Measurements from ENCODE around the gene DAB1.
A peak's percentile ranks its signal among the peaks of the same experiment; 100 is the strongest.

Gene DAB1

DNA sequence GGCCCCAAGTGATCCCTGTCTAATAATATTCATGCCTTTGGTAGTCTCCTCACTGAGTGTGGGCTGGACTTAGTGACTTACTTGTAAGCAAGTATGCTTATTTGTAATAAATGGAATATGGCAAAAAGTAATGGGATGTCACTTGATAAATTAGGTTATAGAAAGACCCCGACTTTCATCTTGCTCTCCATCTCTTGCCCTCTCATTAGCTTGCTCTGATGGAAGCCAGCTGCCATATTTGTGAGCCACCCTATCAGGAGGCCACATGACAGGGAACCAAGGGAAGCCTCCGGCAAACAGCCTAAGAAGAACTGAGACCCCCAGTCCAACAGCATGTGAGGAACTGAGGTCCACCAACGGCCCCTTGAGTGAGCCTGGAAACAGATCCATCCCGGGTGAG, 107.0 kb downstream of the DAB1 start:
- DNase-seq (ENCODE audit: low read depth) = no peak

DNA sequence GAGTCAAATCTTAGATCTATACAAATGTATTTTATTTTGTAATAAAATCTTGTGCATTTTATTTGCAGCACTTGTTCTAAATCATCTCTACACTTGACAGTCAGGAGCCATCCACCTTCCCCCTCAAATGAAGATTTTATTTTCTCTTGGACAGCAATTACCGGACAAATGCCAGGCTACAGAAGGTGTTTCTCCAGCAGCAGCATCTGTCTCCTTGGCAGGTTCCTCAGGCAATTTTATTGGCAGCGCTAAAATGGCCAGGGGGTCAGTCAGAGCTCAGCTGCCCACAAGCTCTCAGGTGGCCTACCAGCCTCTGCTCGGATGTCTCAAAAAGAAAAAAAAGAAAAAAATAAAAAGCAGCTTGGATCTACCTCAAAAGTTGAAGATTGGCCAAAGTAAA, 107.6 kb downstream of the DAB1 start:
- no peak for DNase-seq (ENCODE audit: low read depth)

DNA sequence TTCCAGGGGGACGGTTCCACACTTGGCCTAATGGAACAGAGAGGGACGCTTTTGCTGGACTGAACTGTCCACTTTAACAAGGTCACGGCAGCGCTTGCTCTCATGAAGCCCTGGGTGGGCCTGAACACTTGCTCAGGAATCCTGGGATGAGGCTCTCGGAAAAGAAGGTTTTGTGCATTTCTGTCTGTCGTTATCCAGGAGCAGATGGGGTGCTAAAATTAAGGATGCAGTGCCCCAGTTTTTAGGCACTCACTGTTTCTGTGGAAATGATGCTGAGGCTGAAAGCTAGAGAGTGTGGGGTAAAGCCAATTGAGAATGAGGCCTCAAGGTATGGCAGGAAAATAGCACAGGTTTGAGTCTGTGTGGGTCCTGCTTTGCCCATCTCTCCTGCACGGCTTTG, 111.0 kb downstream of the DAB1 start:
- DNase-seq (ENCODE audit: low read depth) = no peak

DNA sequence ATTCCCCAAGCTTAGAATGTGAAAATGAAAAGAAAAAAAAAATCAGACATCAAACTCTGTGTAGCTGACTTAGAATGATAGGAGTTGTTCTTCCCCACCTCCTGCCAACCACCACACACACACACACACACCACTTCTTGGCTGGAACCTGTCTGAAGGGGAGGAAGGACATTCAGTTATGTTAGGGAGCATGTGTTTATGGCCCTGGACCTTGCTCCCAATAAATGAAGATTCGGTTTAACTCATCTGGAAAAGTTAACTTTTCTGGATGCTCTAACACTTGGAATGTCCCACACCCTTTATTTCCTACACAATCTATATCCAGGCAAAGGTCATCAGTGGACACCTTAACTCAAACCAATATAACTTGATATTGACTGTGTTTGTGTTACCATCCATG, 112.4 kb downstream of the DAB1 start:
- no peak for DNase-seq (ENCODE audit: low read depth)

DNA sequence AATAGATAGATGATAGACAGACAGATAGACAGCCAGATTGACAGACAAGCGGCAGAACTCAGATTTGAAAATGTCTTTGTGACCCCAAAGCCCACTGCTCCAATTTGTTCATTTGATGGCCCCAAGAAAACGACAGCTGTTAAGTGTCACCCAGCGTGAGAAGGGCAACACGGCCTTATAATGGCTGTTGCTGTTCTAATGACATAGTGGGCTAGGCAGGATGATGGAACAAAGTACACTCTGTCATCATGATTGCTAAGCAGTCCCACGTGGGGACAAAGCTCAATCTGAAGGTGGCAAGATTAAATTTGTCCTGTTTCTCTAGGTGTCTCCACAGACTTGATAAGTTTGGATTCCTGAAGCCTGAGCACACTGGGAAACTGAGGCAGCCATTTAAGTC, 112.9 kb downstream of the DAB1 start:
- no peak for DNase-seq (ENCODE audit: low read depth)

DNA sequence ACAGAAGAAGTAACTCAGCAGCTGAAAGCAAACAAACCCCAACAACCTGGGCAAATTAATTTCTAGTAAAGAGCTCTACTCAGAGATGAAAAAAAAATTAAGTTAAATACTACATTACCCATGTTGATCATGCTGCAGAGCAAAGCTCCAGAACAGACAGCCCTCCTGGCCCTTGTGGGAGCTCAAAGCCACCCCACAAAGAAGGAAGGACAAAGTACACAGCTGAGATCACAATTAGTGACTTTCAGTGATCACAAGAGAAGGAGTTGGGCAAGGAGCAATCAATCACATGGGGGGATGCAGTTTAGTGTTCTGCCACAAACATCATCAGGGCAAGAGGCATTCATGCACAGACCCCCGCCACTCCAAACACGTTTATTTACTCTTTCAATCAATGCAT, 114.2 kb downstream of the DAB1 start:
- DNase-seq (ENCODE audit: low read depth) = no peak

DNA sequence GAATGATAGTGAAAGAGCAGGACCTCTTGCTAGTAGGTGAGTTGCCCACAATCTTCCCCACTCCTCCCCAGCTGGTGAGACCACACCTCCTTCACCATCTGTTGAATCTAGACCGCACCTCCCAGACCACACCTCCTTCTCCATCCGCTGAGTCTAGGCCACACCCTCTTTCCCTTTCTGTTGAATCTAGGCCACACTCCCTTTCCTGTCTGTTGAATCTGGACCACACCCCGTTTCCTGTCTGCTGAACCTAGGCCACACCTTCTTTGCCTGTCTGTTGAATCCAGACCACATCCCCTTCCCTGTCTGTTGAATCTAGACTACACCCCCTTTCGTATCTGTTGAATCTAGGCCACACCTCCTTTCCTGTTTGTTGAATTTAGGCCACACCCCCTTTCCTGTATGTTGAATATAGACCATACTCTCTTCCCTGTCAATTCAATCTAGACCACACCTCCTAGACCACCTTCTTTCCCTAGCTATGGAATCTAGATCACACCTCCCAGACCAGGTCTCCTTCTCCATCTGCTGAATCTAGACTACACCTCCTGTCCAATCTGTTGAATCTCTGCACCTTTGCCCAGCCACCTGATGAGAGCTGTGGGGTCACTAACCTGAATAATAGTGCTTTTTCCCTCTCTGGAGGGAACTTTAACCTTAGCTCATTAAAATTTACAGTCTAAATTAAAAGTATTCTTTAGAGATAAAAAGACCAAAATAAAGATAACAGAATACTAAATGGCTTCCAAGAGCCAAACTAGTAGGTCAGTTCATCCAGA, 116.3 kb downstream of the DAB1 start:
- DNase-seq (ENCODE audit: low read depth) = peak; percentile 100

DNA sequence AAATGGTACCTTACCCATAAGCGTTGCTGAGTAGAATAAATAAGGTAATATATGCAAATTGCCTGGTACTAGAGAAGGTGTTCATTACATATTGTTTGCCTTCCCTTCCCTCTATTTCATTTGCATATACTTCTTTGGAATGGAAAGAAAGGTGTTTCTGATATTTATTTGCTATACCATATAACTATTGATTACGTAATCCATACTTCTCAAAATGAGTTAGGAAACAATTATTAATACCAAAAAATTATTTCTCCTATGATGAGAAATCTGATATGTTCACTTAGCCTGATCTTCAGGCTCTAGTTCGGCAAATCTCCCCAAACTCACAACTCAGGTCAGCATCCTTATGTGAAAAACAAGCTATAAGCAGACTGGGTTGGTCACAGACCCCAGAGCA, 119.3 kb downstream of the DAB1 start:
- DNase-seq (ENCODE audit: low read depth) = no peak

DNA sequence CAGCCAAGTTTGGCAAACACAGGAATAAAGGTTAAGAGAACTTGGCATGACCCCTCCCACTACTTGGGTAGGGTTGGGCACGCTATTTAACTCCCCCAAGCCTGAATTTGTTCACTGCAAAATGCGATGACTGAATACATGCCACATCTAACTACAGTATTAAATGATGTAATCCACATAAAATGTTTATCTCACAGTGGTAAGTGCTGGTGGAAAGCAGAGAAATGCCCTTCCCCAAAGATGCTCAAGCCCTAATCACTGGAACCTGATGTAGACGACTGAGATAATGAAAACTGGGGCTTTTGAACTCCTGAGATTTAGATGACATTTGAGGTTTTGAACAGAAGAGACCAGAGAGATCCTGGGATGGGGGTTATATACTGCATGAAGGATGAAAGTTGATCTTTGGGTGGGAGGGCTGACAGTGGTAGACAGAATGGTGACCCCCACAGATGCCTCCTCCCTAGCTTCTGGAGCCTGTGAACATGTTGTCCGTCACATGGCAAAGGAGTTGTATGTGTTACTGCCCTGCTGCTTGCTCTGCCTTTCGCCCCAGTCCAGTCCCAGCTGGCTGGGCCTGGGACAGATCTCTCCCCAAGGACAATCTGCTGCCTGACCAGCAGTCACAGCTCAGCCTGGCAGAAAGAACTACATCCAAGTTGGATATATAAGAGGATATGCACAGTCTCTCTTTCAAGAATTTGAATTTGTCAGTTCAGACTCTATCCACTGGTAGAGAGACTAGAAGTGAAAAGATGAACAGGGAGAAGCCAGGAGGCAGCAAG, 120.9 kb downstream of the DAB1 start:
- DNase-seq (ENCODE audit: low read depth) = no peak

DNA sequence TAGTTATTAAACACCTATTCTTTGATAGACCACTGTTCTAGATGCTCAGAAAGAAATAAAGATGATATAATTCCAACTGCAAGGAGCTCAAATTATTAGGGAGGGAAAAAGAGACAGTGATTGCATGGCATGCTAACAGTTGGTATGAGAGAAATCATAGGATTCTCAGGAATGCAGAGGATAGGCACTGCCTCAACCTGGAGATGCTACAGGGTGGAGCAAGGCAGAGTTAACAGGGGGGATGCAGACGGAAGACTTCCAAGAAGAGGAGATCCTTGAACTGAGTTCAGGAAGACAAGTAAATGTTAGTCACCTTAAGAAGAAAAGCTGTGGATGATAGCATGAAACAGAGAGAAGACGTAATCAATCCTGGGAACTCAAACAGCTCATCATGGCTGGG, 123.7 kb downstream of the DAB1 start:
- no peak for DNase-seq (ENCODE audit: low read depth)

DNA sequence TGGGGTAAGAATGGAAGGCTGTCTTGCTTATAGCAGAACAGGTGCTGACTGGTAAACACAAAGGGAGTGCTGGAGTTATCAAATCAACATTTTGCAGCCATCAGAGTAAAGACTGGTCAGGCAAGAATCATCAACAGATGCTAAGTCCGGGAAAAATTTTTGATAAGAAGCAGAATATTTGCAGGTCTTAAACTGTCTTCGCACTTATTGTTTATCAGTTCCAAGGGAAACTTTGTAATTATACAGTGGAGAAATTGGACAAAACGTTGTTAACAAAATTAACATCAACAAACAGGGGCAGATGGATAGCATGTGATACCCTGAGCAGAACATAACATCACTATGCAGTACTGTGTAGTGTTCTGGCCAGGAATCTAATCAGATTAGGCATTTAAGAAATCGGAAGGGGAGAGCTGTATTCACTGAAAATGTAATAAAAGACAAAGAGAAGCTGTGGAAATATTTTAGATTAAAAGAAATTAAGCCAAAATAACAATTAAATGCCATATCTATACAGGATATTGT, 127.1 kb downstream of the DAB1 start:
- DNase-seq (ENCODE audit: low read depth) = no peak

DNA sequence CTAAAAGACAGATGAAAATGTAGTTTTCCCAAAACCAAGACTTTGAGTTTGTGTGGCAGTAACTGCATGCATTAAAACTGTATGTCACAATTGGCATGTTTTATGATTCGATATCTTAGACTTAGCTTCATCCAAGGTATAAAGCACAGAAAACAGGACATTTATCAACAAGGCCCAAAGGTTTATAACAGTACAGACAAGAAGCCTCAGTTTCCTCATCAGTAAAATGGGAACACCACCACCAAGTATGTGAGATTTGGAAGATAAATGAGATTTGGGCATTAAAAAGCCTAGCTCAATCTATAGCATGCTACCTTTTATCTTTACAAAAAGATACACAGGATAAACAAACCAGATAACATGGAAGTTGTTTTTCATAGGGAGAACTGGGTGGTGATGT, 128.5 kb downstream of the DAB1 start:
- DNase-seq (ENCODE audit: low read depth) = no peak

DNA sequence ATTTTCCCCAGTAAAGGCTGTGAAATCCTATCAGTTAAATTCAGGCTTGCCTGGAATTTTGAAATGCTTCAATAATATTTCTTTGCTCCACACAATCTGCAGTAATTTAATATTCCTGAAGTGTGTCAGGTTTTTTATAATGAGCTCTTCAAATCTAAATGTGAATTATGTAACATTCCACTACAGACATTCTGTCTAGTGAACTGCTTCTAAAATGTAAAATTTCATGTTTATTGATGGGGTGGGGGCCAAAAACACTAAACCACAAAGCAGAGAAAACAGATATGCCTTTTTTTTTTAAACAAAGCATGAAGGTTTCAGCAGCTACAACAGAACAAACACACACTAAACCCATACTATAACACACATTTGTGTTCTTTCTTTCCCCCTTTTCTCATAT, 129.7 kb downstream of the DAB1 start:
- DNase-seq (ENCODE audit: low read depth) = no peak

DNA sequence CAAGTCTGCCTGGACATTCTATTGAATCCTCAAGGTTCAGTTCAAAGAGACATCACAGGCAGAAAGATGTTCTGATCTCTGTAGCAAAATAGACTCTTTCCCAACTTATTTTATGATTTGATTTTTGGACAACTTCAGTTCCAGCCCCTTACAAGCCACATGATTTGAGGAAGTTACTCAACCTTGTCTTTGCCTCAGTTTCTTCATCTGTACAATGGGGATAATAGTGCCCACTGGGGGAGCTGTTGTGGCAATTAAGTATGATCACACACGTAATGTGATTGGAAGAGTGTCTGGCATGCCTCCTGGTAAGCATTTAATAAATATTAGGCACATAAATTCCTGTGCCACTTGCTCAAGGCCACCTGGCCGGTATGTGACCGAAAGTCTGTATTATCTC, 130.6 kb downstream of the DAB1 start:
- no peak for DNase-seq (ENCODE audit: low read depth)

DNA sequence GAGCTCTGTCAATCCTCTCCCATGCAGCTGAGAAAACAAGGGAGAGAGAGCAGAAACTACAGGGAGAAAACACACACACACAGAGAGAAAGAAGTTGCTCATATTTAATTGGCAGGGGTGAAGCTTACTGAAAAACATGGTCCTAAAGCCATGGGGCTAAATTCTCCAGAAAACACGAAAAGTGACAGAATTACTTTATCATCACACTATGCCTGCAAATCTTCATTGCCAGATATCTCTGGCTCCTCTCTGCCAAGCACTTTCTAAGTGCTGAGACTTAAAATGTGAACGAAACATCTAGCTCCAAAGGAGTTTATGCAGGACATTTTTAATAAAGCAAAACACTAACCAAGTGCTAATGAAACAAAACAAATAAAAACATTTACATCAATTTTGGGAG, 134.1 kb downstream of the DAB1 start:
- DNase-seq (ENCODE audit: low read depth) = no peak

DNA sequence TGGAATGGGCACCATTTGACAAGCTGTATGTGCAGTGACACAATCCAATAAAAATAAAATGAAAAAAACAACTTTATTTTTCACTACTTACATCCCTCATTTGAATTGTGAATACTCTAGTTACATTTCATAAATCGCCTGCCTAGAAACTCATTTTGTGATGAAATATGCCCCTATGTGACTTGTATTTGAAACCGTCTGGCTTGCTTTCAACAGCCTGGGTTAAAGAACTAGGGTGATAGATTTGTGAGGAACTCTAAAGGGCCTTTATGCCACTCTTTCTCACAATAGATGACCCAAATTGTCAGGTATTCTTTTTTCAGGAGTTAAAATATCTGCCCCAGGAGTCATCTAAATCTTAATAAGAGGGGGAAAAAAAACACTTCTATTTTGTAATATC, 137.9 kb downstream of the DAB1 start:
- no peak for DNase-seq (ENCODE audit: low read depth)

DNA sequence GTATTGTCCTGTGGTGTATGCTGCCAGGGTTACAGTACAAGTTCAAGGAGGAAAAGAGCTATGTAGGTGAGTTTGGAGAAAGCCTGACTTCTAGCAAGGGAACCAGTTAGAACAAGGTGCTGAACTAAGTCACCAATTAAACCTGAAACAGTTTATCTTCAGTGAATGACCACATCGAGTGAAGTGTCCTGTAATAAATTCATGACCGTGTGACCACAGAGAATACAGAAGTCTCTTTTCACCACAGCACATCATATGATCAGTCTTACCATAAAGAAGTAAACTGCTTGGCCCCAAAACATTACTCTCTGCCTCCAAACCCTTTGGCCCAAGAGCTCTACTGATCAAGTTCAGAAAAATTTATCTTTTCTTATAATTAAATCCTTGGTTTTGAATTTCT, 141.4 kb downstream of the DAB1 start:
- DNase-seq (ENCODE audit: low read depth) = no peak

DNA sequence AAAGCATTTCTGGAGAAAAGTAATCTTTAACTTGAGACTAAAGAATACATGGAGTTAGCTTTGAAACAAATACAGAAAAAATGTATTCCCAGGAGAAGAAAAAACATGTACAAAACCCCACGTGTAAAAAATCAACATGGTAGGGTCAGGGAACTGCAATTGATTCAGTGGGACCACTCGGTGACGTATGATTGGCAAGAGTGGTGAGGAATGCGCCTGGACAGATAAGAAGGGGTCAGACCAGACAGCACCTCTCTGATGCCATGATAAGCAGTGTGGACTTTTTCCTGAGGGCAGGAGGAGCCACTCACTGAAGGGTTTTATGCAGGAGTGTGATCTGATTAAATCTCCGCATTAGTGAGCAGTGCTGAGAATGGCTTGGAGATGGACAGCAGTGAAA, 142.5 kb downstream of the DAB1 start:
- DNase-seq (ENCODE audit: low read depth) = no peak

DNA sequence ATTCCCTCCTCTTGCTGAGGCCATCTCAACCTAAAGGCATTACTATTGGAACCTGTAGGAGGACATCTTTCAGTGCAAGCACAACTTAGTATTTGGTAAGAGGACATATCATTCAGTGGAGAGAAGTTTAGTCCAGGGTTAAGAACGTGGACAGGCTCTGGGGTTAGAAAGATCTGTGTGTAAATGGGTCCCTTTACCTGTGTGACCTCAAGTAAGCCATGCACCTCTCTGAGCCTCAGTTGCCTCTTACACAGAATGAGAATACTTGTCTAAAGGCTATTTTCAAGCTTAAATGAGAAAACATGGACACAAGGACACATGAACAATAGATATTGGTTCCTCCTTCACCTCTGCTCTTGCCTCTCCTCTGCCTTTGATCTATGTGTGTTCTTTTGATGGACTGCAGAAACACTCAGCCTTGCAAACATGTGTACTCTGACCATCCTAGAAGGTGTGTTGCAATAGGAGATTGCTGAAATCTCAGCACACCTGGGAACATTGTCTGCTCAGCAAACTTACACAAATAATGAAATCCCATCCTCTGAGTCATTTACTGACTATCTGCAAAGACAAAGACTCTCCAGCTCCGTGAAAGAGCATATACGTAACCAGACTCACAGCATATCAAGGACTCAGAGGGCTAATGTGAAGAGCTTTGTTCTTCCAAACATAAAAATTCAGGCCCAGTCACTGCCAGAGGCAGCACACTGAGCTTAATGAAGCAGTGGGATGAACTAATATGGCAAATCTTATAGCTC, 143.8 kb downstream of the DAB1 start:
- no peak for DNase-seq (ENCODE audit: low read depth)

DNA sequence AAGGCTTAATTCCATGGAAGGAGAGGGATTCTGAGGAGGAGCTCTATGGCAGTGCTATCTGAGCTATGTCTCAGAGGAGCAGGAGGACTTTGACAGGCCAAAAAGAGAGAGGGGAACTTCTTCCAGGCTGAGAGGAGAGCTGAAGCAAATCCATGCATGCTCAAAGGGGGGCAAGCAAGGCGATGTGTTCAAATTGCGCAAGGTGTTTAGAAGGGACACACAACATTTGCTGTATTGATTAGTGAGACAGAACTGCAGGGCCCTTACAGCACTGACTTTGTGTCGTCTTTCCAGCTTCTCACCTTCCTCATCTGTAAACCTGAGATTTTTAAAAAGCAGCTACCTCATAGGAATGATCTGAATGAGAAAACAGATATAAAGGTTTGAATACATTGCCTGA, 145.3 kb downstream of the DAB1 start:
- DNase-seq (ENCODE audit: low read depth) = no peak

DNA sequence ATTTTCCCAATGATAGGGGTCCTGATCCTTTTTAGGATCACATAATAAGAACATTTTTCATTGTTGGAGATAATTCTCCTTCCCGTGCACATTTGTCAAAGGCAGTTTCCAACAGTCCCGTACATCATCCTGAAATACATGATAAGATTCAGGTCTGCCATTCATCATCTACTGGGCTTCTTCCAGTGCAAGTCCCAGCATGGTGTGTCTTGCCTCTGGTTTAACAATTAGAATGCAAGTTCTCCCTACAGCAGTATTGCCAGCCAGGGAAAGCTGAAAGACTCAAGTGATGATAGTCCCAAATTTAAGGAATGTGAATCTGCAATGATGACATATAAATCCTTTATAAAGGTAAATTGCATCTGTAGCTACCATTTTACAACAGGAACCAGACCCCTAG, 146.2 kb downstream of the DAB1 start:
- DNase-seq (ENCODE audit: low read depth) = no peak

DNA sequence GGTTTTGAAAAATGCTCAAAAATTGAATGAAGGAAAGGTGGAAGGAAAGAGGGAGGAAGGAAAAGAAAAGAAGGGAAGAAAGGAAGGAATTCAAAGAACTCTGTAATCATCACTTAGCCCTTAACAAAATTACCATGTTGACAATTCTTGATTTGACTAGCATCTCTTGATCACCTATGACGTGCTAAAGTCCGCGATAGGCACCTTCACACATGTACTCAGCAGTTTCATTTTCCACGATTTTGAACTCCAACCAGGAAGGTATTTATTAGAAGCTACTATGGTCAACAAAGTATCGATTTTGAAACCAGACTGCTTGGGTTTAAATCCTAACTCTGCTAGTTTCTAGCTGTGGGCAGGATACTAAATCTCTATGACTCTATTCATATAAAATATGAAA, 146.9 kb downstream of the DAB1 start:
- DNase-seq (ENCODE audit: low read depth) = no peak

DNA sequence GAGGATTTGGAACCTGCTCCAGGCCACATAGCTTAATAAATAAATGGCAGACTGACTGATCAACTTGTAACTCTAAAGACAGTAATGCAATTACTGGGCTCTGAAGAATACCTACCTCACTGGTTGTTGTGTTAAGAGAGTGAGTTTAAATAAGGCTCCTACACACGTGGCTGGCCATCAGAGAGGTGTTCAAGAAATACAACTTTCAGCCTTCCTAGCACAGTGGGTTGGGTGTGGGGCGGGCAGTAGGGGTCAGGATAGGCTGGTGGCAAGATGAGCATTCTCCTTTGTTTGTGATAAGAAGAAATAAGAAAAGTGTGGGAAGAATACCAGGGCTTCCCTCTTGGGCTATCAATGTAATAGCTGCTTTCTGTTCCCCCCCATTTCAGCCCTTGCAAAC, 151.3 kb downstream of the DAB1 start:
- no peak for DNase-seq (ENCODE audit: low read depth)
